NCI-H1930 (cell line): ENCODE measurements around the gene CEP85.
"Not testable (repeated sequence)": the region's sequence is repeated elsewhere in the genome, so short reads cannot be mapped to it uniquely, and the experiment has no call there.

Experiments
- DNase-seq, 2 experiments: peaks; one replicate each; lab custom pipeline; 2025; lab: John Stamatoyannopoulos, UW

The CEP85 gene

GRCh38 chr1:26225033-26225831 is 8.8 kb upstream of the CEP85 start:
- peak; percentile 23 to 39 for DNase-seq

DNA sequence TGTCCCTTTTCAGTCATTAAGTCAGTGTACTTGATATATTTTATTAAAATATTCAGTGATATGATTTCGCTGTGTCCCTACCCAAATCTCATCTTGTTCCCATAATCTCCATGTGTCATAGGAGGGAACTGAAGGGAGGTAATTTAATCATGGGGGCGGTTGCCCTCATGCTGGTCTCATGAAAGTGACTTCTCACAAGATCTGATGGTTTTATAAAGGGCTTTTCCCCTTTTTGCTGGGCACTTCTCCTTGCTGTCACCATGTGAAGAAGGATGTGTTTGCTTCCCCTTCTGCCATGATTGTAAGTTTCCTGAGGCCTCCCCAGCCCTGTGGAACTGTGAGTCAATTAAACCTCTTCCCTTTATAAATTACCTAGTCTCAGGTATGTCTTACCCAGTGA is 3.3 kb upstream of the CEP85 start:
- not testable (repeated sequence) for DNase-seq

DNA sequence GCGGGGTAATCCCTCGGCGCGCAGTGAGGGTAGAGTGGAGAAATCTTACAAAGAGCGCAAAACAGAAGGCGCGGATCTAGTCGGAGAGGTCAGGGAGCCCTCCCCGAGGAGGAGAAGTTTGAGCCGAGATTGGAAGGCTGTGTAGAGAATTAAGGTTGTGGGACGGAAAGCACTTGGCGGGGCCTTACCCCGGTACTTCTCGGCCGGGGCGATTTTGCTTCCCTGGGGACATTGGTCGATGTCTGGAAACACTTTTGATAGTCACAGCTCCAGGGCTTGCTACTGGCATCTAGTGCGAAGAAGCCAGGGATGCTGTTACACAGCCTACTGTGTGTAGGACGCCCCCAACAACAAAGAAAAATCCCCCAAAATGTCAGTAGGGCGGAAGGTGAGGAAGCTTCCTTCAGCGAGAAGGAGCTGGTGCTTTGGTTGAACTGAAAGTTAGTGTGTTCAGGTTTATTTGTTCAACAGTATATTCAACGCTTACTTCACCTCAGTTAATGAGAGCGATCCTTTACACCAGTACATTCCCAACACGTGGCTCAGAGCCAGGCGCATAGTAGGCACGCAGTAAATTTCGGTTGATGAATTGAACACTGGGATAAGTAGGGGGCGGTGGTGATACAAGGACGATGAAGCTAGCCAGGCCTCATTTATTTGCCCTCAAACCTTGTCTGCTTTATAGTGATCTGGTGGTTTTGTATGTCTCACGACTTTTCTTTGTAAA is 807 bp downstream of the CEP85 start:
- DNase-seq, result no peak

DNA sequence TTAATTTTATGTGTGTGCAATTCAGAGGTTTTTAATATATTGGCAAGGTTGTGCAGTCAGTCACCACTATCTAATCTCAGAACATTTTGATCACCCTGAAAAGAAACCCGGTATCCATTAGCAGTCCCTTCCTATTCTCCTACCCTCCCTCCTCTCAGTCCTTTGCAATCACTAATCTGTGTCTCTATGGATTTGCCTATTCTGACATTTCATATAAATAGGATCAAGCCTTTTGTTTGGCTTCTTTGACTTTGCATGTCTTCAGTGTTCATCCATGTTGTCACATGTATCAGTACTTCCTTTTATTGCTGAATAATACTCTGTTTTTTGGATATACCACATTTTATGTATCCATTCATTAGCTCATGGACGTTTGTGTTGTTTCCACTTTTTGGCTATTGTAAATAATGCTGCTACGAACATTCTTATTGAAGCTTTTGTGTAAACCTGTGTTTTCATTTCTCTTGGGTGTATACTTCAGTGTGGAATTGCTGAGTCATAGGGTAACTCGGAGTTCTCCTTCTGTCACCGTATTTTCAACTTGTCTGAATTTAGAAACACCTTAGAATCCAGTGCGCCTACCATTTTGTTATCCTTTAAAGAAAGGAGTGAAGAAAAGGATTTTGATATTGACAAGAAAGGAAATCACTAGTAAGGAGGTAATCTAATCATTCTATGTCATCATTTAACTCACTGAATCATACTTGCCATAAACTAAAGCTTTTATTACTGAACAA is 3.4 kb downstream of the CEP85 start:
- no peak for DNase-seq

- DNase-seq, result no peak
These were observed 5.9 kb downstream of the CEP85 start for GRCh38 chr1:26239936-26240335.

GRCh38 chr1:26252718-26253117 is 18.7 kb downstream of the CEP85 start:
- no peak for DNase-seq

DNA sequence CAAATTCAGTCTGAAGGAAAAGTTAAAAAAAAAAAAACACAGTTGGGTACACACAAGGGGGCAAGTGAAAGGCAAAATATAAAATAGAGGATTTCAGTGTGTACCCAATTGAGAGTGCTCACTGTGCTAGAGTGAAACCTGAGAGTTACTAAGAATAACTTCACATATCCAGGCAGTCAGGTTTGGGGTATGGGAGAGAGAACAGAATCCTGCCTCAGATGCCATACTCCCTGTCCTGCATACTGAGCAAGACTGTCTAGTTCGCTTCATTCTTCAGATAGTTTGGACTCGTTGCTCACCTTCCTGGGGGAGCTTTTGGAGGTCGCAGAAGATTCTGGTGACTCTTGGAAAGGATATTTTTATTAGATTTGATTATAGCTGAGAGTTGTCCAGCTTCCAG is 20.4 kb downstream of the CEP85 start:
- no peak for DNase-seq

- no peak for DNase-seq
These were observed 23.2 kb downstream of the CEP85 start for GRCh38 chr1:26257222-26257621.

DNA sequence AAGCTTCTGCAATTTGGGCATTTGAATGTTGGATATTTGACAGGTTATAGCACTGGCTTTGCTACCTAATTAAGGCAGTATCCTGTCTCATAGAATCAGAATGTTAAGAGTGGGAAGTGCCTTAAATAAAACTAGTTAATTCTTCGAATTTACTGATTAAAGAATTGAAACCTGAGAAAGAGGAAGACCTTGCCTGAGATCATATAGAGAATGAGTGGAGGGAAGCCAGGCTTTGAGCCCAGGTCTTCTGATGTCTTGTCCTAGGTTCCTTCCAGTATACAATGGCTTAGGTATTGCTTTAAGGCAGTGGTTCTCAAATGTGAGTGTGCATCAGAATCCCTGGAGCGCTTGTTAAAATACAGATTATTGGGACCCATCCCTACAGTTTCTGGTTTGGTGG is 25.0 kb downstream of the CEP85 start:
- no peak for DNase-seq

DNA sequence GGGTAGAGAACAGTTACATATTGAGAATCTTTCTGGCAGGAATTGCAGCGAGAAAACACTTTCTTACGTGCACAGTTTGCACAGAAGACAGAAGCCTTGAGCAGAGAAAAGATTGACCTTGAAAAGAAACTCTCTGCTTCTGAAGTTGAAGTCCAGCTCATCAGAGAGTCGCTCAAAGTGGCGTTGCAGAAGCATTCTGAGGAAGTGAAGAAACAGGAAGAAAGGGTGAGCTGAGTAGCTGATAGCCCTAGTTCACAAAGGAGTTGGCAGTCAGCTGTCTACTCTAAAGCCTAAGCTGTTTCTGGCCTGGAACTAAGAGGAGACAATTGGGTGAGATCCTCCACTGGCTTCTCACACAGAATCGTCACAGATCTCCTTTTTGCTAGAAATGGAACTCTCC is 25.6 kb downstream of the CEP85 start:
- DNase-seq, result no peak

GRCh38 chr1:26263212-26263611 is 29.2 kb downstream of the CEP85 start:
- DNase-seq, result no peak

GRCh38 chr1:26265405-26265804 is 31.4 kb downstream of the CEP85 start:
- DNase-seq, result no peak

- no peak for DNase-seq
These were observed 34.5 kb downstream of the CEP85 start for GRCh38 chr1:26268290-26269197.

DNA sequence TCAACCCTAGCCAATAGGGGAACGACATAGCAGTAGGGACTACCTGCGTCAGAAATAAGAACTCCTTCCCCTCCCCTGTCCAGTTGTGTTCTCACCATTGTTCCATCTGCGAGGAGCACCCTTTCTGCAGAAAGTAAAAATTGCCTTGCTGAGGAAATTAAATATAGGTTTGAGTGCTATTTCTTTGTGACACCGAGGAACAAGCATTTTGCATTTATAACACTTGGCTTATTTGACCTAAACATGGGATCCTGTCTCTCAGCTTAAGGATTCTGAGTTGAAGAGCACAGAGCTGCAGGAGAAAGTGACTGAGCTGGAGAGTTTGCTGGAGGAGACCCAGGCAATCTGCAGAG is 35.2 kb downstream of the CEP85 start:
- DNase-seq, result no peak

GRCh38 chr1:26274801-26275425 is 40.9 kb downstream of the CEP85 start:
- no peak for DNase-seq

GRCh38 chr1:26275580-26276431 is 41.8 kb downstream of the CEP85 start:
- peak; percentile 10 to 26 for DNase-seq

- no peak for DNase-seq
These were observed 42.4 kb downstream of the CEP85 start for GRCh38 chr1:26276432-26276838.

GRCh38 chr1:26277261-26277661 is 43.3 kb downstream of the CEP85 start:
- no peak for DNase-seq

DNA sequence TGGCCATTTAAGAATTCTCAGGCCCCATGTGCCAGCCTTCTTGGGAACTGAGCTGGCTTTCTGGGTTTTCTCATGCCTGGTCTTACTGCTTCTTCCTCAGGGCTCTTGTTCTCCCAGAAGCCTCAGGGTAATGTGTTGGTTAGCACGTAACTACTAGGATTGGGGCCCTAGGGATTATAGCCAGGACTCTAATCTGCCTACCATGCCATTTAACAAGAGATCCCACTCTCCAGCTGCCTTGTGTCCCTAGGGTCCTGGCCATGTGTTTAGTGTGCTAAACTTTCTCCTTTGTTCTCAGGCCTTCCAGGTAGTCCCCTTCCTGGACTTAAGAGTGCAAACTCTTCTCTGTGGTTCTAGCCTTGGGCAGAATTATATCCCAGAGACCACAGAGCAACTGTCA is 43.7 kb downstream of the CEP85 start:
- DNase-seq, result no peak

DNA sequence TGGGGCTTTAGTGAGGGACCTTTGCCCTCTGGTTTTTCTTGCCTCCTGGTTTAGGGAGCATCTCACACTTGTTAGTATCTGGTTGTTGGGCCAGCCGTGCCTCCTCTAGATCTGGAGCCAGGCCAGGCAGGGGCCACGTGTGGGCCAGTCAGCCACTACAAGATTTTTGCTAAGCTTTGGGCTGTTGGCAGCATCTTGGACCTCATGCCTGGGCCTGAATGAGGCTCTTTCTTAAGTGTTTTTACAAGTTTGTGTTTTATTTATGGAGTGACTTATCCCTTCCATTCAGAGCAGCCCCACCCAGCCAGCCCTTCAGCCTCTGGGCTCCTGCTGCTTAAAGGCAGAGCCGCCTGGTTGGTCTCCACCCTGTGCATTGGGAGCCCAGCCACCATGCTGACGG is 44.3 kb downstream of the CEP85 start:
- DNase-seq, result no peak
